GM18498 (cell line): ENCODE results near the gene NELFA.

Source experiments
- ATAC-seq: cut with Tn5 transposase; IDR thresholded peaks from one replicate; pipeline ENCODE4 v1.9.1; 2021; ENCODE audit warnings: mild to moderate bottlenecking, moderate library complexity; ENCODE audit not compliant: unreplicated experiment

Gene NELFA

DNA sequence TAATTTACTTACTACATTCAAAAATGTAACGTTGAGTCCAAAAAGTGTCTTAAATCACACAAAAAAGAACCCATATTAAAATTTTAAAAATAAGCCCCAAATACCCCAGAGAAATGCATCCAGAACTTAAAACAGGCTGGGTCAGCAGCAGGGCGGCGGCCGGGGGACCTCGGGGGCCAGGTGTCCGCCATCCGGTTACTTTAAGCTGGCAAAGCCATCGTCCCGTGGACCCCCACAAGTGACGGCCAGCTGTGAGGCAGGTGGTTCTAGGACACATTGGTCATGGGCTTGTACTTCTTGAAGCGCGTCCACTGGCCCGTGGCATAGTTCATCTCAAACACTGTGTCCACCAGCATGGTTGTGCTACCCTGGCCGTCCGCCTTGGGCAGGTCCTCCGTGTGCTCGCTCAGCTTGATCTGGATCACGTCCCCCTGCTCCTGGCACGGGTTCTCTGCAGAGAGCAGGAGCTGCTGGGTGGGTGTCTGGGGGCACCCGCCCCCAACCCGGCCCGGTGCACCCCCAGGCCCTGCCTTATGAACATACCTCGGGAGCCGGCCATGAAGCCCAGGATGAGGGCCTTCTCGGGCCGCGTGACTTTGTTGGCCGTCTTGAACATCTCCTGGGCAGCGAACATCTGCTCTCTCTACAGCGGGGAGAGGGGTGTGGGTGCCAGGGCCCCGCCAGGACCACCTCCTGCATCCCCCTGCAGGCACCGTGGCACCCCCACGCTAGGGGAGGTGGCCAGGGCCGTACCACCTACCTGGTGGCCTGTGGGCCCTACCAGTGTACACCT, 25.5 kb downstream of the NELFA start:
- ATAC-seq, result no peak

DNA sequence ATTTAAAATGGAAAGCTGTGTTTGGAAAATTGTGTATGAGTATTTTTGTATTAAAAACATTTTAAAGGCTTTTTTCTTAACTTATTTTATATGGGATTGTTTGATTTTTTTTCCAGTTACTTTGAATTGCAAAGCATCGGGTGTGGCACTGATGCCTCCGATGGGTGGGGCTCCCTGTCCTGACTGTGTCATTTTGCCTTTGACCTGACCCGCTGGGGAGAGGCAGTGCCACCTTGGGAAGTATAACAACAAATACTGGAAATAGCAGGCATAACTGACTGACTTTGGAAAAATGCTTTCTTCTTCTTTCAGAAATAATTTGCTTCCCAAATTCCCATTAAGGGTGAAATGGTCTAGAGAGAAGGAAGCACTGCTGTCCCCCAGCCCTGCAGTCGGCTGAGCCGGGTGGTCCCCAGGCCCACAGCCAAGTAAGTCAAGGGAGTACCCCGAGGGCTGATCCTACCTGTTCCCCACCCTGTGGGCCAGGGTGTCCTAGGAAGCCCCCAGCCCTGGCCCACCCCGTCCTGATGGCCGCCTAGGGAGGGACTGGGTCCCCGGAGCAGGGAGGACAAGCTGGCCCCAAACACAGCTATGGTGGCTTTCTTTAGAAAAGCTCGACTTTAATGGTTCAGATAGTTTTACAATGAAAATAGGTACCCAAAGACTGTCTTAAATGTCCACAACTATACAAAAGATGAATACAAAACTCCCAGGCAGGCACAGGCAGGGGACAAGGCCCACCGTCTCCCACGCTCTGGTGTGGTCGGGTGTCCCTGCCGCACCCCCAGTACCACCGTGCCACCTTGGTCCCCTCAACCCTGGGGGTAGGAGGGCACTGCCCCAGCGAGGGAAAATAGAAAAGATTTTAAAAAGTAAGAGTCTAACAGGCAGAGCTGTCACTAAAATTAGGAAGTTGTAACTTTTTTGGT, 26.4 kb downstream of the NELFA start:
- no peak for ATAC-seq

DNA sequence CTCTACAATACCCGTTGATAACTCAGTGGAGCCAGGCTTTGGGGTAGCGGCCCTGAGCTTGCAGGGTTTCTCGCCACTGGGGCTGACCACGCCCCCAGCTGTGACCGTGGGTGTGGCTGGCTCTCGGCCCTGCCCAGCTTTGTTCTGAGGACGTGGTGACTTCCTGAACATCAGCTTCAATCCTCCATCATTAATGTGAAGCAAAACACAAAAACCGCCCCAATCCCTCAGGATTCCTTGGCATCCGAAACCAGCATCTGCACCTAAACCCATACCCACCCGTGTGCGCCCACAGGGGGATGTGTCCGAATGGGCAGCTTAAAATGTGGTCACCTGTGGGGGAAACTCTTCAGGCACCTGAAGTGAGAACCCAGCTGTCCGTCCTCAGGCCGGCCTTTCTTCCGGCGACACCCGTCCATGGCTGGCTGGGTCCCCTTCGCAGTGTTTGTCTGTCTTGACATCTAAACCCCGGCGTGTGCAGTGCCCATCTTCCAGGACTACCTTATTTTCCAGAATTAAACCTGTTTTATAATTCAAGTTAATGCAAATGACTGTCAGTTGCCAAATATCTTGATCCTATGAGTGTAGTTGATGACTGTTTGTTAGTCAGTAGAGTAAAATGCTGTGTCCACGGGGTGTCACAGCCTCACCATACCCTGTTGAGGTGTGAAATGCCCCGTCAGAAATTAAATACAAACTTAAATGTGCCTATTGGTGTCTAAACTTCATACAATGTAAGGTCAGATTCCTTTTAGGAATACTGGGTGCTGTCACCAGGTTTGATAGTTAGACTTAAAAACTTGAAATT, 27.3 kb downstream of the NELFA start:
- no peak for ATAC-seq

DNA sequence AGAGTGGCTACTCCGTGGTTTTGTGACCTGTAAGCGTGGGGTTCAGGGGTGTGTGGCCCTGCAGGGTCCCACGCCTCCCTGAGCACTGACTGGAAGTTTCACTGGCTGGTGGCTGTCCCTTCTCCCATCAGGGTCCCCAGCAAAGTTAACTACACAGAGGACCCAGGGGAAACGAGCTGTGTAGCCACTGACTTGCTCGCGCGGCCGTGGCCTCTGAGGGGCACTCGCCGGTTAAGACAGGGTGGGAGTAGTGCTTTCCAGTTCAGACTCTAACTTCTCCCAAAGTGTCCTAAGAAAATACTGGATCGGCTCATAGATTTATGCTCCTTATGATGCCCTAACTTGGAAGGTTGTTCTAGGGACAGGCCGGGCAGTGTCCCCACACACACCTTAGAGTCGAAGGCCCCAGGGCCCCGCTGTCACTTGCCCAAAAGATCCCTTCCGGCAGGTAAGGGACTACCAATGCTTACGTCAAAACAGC, 28.2 kb downstream of the NELFA start:
- no peak for ATAC-seq

DNA sequence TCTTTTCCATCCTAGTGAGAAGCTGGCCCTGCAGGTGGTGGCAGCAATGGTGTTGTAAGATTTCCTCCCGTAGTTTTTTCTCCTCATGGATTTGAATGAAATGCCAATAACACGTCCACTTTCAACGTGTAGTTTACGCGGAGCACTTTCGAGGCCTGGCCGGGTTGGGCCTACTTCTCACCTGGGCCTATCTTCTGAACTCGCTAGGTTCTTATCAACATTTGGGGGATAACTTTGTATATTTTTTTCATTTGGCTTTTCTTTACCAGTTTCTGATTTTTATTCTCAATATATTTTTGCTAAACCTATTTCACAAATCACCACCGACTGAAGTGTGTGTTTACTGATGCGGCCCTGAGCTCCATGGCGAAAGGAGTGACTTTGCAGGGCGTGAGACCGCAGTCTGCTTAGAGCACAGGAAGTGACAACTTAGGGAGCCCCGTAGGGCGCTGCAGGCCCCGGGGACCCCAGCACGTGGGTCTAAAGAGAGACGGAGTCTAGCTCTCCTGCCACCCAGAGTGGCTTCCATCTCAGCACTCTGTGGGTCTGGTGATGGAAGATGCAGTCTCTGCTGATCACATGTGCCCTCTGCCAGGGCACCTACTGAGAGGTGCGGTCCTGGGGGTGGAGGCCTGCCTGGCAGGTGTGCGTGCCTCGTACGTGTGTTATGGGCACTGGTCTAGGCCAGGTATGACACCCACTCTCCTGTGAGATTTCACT, 29.1 kb downstream of the NELFA start:
- ATAC-seq, result no peak

DNA sequence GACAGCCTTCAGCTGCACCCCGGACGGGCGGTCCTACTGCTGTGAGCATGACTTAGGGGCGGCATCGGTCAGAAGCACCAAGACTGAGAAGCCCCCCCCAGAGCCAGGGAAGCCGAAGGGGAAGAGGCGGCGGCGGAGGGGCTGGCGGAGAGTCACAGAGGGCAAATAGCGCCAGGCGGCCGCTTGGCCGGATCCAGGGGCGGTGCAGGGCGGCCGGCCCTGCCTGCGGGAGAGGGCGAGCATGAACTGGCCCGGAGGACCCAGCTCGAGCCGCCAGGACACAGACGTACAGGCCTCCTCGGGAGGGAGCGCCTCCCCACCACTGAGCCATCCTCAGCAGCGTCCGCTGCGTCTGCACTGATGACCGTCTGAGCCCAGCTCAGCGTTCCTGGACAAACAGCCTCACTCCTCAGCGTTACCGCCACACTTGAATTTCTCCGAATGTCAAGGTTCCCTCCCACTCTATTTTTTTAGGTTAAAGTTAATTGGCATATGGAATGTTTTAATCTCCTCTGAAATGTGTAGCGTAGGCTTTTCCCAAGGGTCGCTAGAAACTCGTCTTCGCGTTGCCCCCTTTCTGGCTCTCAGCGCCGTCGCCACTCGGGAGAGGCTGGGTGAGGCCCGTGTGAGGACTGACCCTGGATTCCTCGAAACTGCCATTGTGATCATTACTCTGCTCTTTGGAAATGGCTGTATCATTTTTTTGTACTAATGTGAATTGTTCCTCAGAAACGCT, 29.9 kb downstream of the NELFA start:
- ATAC-seq, result no peak

DNA sequence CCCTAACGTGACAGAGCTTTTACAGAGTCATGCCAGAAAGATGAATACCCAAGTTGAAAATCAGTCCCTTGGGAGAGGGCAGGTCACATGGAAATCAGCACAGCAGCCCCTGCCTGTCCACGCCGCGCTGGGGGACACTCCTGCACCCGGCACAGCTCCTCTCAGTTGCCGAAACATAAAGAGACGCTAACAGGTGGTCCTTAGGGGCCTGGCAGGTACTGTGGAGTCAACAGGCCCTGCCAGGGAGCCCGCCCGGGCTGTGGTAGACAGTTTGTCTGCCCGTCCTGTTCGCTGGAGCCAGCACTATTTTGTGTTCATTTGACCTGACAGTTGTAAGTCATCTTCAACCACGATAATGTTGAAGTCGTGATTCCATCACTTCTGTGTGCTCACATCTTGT, 30.5 kb downstream of the NELFA start:
- no peak for ATAC-seq

DNA sequence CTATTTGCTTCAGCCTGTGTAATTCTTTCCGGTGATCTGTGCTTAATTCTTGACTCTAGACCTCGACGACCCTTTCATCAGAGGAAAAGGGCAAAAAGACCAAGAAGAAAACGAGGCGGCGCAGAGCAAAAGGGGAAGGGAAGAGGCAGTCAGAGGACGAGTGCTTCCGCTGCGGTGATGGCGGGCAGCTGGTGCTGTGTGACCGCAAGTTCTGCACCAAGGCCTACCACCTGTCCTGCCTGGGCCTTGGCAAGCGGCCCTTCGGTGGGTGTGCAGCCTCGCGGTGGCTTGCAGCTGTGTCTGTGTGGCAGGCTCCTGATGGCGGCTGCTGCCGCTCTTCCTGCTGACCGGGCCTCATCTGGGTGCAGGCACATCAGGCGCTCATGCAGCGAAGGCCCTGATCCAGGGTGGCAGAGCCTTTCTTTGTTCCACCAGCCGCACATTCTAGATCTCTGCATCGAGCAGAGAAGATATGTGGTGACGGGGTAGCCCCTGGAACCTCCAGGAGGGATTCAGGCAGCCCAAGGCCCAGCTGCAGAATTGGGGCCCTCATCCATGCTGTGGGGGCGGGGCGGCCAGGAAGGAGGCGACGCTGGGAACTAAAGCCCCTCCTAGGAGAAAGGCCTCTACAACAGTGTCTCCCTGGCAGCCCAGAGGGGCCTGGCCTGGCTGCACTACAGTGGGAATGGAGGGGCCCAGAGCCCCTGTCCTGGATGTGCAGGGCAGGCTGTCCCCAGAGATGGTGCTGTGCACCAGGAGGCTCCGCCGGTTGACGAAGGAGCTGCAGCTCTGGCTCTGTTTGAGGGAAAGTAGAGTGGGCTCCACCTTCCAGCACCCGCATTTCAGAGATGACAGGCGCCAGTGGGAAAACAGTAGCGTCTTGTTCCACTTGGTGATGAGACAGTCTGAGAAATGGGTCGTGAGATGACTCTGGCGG, 32.1 kb downstream of the NELFA start:
- no peak for ATAC-seq

DNA sequence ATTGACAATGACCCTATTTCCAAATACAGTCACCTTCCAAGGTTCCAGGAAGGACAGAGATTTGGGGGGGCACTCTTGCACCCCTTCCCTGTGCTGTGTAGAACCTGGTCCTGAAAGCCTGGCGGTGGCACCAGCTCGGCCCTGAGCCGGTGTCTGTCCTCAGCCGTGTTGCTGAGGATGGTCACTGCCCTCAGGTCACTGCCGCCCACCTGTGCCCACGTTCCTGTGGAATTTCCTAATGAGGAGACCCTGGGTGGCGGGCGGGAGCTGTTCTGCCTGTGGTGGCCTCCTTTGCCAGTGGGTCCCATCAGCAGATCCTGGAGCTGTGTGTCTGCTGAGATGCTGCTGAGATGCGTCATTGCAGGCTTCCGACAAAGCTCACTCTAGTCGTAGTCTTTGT, 32.9 kb downstream of the NELFA start:
- no peak for ATAC-seq

DNA sequence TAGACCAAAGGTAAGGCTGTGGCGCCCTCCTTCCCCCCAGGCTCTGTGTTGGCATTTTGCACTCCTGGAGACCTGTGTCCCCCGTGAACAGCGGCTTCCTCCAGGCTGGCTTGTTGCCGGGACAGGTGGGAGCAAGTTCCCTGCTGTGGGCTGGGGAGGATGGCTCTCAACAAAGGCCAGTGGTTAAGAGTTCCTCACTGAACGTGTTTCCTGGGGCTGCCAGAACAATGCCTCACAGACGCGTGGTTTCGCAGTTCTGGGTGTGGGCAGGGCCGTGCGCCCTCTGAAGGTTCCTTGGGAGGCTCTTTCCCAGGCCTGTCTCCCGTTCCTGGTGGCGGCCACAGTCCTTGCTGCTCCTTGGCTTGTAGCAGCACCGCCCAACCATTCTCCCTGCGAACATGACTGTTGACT, 33.4 kb downstream of the NELFA start:
- ATAC-seq, result no peak

DNA sequence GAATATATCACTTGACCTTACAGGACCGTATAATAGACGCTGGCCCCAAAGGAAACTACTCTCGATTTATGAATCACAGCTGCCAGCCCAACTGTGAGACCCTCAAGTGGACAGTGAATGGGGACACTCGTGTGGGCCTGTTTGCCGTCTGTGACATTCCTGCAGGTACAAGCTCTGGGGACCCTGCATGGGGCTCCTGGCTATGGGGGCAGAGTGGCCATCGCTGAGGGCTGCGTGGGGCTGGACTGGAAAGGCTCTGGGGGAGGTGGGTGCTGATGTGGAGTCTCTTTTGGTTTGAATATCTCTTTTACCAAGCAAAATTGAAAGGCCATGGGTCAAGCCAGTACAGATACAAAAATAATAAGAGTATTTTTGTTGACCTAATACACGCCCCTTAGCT, 33.9 kb downstream of the NELFA start:
- ATAC-seq, result no peak

DNA sequence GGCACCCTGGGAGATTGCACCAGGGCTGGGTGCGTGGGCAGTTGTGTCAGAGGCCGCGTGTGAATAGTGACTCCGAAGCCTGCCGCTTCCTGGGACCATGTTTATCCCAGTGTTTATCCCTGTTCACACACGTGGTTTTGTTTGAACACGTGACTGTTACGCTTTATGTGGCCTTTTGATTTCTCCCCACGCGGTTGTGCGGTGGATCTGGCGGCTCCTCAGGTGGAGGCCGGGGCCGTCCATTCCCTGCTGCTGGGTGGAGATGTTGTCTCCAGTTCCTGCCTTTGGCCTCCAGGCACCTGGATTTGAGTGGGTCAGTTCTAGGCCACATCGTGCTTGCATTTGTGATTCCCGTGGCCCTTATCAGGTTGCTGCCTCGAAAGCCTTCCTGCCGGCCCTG, 35.1 kb downstream of the NELFA start:
- no peak for ATAC-seq

DNA sequence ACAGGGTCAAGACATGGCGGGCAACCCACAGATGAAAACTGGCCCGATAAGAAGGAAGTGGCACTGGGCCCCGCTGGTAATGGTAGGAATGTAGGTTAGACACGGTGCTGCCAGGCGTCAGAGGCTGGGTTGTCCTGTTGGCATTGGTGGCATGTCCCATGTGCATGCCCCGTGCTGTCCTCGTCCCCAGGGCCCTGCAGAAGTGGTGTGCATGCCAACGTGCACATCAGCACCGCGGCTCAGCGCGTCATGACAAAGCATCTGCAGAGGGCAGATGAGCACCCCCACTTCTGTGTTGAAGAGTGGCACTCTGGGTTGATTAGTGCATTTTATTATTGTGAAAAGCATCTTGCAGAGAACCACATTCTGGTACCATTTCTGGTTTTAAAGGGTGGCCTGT, 35.6 kb downstream of the NELFA start:
- no peak for ATAC-seq

DNA sequence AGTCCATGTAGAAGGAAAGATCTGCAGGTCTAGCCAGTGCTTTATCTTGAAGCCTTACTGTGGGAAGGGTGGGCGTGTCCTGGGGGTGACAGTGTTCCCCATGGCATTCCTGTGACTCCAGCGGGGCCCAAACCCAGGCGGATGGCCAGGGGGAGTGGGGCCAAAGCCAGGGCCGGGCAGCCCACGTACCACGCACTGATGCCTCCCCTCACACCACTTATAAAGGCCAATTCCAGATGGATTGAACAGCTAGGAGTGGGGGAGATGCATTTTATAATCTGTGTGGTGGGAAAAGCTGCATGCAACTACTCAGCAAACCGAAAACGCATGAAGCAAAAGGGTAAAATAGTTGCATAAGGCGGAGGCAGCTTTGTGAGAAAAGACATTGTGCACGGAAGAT, 36.4 kb downstream of the NELFA start:
- no peak for ATAC-seq

DNA sequence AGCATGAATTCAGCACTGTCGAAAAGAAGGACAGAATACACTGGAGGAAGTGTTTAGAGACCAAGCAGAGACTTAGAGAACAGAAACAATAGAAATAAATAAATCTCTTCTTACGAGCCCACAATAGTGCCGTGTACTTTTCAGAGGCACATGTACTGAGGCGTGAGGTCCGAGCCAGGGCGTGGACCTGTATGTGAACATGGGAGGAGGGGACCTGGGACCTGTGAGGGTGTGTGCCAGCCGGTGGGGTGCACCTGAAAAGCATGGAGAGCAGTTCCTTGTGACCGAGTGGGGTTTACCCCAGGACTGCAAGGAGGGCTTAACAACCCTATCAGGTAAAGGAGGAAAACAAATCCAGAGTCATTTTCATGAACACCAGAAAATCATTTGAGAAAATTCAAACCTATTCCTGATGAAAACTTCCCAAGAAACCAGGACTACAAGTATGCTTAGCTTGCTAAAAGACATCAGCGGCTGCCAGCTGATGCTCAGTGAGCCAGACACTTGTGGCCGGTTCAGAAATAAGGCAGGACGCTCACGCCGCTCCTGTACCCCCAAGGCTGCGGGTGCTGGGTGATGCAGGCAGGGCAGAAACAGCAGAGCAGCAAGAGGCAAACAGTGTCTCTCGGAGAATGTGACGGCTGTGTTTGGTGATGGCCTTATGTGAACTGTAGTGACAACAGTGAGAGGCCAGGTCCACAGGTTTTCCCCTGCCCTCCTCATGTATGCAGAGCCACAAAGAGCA, 37.1 kb downstream of the NELFA start:
- no peak for ATAC-seq

DNA sequence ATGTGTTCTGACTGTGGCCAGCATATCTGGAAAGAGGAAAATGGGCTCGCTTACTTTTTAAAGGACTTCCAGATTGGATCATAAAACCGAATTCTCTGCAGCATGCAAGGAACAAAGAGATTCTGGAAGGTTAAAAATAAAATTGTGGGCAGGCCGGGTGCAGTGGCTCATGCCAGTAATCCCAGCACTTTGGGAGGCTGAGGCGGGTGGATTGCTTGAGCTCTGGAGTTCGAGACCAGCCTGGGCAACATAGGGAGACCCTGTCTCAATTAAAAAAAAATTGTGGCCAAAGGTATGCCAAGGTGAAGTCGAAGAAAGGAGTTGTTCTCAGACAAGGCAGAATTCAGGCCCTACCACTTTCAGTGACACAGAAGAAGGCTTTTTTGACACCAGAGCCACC, 37.8 kb downstream of the NELFA start:
- ATAC-seq, result no peak

DNA sequence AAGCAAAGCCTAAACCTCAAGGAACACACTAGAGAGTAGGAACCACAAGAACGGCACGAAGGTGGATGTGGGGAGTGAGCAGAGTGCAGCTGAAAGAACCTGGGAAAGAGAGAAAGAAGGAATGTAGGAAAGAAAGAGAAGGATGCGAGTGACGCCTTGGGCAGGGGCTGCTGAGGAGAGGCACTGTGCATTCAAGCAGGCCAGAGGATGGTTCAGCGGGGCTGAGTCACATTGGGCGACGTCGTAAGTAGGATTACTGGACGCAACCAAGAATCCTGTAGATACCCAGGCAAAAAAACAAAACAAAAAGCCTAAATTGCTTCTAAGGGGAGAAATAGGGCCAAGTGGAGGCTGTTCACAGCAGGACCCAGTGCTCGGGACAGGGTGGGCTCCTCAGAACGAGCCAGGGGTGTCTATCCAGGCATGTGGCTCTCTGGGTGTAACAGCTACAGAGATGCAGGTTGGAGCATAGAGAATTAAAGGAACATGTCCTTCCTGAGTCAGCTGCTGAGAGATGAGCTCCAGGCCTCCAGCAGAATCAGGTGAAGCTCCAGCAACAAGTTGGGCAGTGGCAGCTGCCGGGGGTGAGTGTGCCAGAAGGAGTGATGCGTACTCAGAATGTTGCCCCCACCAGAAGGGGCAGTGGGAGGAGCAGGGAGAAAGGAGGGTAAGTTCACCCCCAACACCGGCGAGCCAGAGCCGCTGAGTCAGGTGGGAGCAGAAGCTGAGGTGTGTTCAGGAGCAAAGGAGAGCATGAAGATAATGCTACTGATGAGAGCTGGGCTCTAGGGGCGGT, 38.6 kb downstream of the NELFA start:
- ATAC-seq, result no peak
